Effector CD4-positive, alpha-beta T cell (primary cell): Measurements from ENCODE around the gene CEND1.
"Not testable (repeated sequence)": the region's sequence is repeated elsewhere in the genome, so short reads cannot be mapped to it uniquely, and the experiment has no call there.

Experiments
- DNase-seq: peaks from one replicate; pipeline ENCODE4 v3.0.0-alpha.2; 2020

CEND1 gene

DNA sequence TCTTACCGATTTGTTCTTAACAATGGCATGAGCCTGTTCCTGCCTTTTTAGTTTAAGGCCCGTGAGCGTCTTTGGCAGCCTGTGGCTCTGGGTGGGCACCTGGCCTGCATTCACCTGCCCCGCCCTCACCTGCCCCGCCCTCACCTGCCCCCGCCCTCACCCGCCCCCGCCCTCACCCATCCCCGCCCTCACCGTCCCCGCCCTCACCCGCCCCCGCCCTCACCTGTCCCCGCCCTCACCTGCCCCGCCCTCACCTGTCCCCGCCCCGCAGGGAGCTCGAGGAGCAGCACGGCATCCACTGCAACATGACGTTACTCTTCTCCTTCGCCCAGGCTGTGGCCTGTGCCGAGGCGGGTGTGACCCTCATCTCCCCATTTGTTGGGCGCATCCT is 26.8 kb downstream of the CEND1 start:
- DNase-seq, result no peak

DNA sequence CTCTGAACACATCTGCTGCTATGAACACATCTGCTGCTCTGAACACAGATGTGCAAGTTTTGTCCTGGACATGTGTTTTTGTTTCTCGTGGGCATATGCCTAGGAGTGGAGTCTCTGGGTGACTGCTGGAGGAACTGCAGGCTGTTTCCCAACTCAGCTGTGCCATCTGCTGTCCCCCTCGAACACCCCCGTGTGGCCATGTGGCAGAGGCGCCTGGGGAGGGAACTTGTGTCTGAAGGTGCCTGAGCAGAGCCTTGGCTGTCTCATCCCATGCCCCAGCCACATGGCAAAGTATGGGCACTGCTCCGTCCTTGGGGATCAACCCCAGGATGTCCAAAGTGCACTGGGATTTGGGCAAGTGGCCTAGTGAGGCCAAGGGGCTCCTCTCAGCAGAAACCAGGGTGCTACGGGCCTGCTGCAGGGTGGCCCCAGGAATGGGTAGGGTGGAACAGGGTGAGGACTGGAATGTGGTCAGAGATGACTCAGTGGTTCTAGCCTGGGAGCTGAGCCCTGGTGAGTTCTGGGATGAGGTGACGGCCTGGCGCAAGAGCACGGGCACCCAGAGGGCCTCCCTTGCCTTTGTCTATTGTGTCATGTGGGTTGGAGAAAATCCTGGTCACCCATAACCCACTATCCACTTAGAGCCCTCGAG is 27.3 kb downstream of the CEND1 start:
- DNase-seq, result no peak

DNA sequence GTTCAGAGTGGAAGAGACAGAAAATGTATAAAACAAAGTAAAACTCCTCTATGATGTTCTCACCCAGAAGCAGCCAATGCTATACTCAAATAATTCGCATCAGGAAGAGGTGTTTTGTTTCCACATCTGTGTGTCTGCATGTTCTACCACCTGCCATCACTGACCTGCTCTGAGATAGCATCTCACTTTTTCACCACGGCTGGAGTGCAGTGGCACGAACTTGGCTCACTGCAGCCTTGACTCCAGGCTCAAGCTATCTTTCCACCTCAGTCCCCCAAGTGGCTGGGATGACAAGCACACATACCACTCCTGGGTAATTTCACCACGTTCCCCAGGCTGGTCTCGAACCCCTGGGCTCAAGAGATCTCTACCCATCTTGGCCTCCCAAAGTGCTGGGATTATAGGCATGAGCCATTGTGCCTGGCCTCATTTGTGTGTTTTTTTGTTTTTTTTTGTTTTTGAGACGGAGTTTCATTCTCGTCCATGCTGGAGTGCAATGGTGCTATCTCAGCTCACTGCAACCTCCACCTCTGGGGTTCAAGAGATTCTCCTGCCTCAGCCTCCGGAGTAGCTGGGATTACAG is 28.3 kb downstream of the CEND1 start:
- DNase-seq, result no peak

DNA sequence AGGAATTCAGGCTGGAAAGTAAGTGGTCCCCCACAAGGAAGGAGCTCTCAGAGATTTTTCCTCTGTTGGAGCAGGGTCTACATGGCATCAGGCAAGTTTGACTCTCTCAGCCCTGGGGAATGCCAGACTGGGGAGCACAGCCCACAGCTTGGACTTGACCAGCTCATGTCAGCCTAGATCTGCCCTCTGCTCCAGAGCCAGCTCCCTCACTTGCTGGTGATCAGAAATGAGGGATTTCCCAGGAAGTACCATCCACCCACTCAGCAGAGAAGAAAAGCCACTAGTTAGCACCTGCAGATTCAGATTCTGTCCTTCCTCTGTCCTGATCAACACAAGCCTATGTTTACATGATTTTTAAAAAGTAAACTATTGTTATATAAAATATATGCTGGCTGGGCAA is 29.7 kb downstream of the CEND1 start:
- no peak for DNase-seq

DNA sequence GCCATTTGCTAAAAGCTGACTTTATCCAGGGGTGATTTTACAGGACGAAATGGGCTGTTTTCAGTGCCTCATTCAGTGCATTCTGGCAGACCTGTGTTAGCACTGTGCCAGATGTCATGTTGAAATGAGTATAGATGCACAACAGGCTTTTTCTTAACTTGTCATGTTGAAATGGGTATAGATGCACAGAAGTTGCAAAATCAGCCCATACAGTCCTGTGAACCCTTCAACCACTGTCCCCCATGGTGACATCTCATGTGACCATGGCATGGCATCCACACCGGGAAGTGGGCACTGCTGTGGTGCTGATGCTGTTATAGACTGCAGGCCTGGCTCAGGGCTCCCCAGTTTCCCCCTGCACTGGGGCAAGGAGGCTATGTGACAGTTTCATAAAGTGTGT is 40.2 kb downstream of the CEND1 start:
- no peak for DNase-seq

DNA sequence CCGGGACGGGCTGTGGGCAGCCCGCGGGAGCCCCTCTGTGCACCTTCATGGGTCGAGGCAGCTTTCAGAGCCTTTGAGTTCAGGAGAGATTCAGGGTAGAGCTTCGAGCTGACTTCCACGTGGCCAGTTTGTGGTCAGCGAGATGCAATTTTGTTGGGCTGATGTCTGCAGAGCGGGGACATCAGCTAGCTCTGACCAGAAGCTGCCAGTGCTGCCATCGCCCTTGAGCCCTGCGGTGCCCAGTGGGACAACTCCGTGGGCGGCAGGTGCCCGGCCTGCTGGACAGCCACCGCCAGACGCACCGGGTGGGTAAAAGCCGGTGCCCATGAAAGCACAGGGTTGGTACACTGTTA is 41.9 kb downstream of the CEND1 start:
- DNase-seq, result no peak

DNA sequence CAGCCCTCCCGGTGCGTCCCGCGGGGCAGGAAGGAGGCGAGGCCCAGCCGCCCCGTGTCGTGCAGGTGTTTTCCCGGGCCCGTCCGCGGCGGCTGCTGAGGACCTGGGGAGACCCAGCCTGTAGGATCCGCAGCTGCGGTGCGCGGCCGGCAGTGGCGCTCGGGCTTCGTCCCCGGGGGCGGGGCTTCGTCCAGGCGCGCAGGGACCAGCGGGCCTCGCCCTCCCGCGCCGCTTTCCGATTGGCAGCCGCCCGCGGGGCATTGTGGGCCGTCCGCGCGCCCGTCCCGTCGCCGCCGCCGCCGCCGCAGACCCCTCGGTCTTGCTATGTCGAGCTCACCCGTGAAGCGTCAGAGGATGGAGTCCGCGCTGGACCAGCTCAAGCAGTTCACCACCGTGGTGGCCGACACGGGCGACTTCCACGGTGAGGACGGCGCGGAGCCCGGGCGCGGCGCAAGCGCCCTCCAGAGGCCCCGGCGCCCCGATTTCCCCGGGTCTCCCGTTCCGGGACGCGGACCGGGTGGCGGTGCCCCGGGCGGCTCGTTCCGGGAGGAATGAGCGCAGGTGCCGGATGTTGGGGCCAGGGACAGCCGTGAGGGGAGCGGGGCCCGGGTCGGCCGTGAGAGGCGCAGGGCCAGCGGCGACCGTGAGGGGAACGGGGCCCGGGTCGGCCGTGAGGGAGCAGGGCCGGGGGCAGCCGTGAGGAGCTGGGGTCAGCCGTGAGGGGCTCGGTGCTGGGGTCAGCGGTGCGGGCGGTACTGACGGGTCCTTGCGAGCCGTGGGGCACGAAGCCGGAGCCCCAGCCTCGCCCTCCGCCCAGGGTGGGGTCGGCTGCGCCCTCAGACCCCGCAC is 42.5 kb downstream of the CEND1 start, which contains the start of gene TALDO1:
Gene TALDO1 (plus strand): TSS at position 307 of the 849 bp plus-strand sequence. CDS start 18 bp downstream, at position 325.
- DNase-seq, result peak; percentile 71

DNA sequence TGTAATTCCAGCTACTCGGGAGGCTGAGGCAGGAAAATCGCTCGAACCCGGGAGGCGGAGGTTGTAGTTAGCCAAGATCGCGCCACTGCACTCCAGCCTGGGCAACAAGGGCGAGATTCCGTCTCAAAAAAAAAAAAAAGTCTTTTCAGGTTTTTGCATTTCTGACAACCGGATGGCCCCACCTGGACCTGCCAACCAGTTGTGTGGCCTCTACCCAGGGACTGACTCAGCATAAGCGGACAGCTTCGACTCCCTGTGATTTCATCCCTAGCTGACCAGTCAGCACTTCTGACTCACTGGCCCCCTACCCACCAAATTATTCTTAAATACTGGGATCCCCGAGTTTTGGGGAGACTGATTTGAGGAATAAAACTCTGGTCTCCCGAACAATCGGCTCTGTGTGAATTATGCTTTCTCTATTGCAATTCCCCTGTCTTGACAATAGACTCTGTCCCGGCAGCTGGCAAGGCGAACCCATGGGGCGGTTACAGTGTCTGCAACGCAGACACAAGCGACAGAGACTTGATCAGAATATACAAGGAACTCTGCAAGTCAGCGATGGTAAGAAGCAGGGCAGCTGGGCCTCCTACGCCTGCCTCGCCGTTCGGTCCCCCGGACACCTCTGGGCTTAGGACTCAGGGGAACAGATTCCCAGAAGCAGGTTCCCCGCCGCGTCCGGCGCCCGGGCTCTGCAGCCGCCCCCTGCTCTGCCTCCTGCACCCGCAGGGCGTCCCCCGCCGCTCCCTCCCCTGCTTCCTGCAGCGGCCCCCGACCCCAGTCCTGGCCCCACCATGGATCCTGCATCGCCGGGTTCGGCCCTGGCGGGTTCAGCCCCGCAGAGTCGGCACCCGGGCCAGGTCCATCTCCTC is 43.4 kb downstream of the CEND1 start:
- no peak for DNase-seq

DNA sequence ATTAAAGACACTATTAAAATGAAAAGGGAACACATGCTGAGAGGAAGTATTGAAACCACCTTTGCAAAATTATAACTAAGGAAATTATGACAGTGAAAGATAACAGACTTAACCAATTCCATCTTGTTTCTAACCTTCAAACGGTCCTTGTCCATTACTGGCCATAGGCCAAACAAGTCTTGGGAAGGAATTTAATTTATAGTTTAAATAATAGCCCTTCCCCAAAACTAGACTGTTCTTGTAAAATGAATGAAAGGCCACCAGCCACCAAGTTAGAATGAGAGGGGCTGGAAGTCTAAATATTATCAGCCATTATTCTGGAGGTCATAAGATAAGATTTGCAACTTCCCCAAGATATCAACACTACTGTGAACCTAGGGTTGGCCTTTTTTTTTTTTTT is 44.5 kb downstream of the CEND1 start:
- no peak for DNase-seq

DNA sequence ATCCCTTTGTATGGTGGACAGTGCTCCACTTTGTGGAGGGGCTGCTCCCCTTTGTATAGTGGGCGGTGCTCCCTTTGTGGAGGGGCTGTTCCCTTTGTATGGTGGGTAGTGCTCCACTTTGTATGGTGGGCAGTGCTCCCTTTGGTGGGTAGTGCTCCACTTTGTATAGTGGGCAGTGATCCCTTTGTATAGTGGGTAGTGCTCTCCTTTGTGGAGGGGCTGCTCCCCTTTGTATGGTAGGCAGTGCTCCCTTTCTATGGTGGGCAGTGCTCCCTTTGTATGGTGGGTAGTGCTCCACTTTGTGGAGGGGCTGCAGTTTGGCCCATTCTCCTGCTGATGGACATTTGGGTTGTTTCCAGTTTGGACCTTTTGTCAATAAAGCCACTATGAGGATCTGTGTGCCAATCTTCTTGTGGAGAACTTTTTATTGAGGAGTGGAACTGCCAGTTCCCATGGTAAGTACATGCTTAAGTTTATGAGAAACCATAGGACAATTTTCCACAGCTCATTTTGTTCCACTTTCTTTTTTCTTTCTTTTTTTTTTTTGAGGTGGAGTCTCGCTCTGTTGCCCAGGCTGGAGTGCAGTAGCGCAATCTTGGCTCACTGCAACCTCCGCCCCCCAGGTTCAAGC is 47.2 kb downstream of the CEND1 start:
- DNase-seq, result no peak

DNA sequence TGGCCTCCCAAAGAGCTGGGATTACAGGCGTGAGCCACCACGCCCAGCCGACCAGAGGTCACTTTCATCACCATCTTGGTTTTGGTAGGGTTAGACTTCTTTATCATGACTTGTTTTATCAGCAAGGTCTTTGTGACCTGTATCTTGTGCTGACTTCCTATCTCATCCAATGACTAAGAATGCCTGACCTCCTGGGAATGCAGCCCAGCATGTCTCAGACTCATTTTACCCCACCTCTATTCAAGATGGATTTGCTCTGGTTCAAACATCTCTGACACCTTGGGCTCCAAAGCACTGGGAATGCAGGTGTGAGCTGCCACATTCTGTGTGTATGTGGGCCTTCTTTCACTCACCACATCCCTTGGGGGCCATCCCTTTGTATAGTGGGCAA is 47.7 kb downstream of the CEND1 start:
- DNase-seq, result no peak

DNA sequence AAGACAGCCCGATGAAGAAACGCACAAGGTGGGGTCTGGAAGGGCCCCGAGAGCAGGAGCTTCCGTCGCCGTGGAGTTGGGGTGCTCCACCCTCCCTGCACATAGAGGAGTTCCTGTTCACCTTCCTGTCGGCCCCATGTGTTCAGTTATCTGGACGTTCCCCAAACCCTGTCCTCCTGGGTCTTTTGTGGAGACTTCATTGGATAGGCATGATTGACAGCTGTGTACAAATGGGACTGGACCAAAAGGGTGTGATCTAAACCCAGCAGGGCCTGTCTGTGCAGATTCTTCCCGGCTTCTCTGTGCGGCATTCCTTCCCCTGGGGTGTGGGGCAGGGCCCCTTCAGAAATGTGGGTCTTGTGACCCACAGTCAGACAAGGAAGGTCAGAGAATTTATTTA is 52.0 kb downstream of the CEND1 start:
- not testable (repeated sequence) for DNase-seq

DNA sequence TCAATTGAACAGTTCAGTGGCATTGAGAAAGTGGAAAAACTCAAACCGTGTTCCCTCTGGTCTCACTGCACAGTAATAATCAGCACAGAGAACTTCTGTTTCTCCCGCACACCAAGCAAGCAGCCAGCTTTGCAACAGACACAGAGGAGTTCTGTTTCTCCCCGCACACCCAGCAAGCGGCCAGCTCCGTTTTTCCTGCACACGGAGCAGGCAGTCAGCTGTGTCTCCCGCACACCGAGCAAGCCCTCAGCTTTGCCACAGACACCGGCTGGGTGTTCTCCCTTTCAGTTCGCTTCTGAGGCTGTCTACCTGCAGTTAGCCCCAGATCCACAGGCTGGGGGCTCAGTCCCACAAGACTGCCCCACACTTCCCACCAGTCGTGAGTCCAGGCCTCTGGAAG is 52.5 kb downstream of the CEND1 start:
- DNase-seq, result no peak
